HFF-Myc (cell line): ENCODE measurements around the gene RRM2.

Experiments
- DNase-seq: peaks from one replicate; pipeline ENCODE4 v3.0.0-alpha.2; 2011; ENCODE audit warnings: low read depth; ENCODE audit errors: extremely low read depth
- H3K4me3 ChIP-seq: replicated peaks from 2 replicates; pipeline ENCODE4 v1.5.1; 2011; ENCODE audit warnings: low read depth, mild to moderate bottlenecking, control low read depth, low read length
- CTCF ChIP-seq: IDR thresholded peaks from 2 replicates; pipeline ENCODE4 v1.5.1; 2012; ENCODE audit warnings: mild to moderate bottlenecking, low read depth, low read length, control low read depth; ENCODE audit errors: missing control alignments

The RRM2 gene

GRCh38 chr2:10129490-10129889 lies 7.0 kb downstream of the RRM2 start:
- no peak overlapping the region for H3K4me3 ChIP-seq
- no peak for TF ChIP-seq CTCF
- no peak for DNase-seq

- DNase-seq, result no peak
- no peak overlapping the region for H3K4me3 ChIP-seq
- no peak for TF ChIP-seq CTCF
These were observed 9.6 kb downstream of the RRM2 start for GRCh38 chr2:10132043-10132575.

- no peak for TF ChIP-seq CTCF
- no peak overlapping the region for H3K4me3 ChIP-seq
- DNase-seq, result no peak
These were observed 10.1 kb downstream of the RRM2 start for GRCh38 chr2:10132596-10132995.

DNA sequence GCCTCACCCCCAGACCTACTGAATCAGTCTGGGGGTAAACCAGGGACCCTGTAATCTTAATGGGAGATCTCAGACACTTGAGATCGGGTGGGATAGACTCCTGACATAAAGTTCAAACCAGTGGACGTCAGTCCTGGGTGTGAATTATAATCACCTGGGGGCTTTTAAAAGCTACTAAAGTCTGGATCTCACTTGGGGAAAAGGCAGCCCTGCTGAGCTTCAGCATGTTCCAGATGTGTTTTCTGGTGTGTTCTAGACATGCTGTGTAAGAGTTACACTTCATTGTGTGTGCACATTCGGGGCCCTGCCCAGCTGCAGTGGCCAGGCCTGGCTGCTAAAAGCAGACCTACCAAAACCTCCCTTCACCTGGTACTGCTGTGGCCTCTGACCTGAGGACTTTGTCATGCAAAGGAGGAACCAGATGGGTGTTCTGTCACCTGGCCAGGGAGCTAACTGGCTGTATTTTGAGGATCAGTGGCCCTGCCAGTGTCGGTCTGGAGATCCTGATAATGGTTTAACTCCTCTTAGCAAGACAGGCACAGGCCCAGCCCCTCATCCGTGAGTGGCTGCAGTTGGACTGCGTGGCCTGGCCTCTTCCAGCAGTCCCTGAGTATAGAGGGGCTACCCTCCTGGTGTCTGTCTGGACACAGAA lies 10.6 kb downstream of the RRM2 start:
- H3K4me3 ChIP-seq, result no peak overlapping the region
- no peak for TF ChIP-seq CTCF
- DNase-seq, result no peak

DNA sequence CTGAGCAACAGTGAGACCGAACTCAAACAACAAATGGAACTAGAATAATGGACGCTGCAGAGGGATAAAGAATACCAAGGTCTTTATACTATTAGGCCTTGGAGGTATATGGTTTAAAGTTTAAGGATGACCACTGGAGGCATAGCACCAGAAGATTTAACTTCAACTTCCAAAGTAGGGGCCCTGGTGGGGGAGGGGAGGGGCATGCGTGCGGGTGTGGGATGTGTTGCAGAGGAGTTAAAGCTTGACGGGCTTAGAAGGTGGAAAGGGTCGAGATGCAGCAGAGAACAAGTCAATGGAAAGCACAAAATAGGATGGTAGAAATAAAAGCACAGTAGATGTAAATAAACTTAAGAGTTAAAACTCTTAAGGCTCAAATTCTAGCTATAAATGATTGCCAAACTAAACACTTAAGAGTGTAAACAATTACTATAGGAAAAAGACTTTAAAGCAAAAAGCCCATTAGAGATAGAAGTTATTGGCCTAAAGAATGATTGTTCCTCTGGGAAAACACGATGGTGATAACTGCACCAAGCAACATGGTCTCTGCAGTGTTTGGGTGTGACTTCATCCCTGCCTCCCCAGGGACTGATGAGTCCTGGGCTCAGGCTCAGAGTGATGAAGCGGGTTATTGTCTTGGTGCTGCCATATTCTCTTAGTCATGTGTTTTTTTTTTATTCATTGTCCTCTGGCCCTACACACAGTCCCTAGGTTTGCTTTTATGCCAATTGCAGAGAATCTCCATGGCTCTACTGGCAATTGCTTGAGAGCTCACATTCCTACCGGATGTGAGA lies 13.0 kb downstream of the RRM2 start:
- TF ChIP-seq CTCF, result no peak
- no peak for DNase-seq
- H3K4me3 ChIP-seq, result no peak overlapping the region

GRCh38 chr2:10136101-10136934 lies 13.8 kb downstream of the RRM2 start:
- no peak for TF ChIP-seq CTCF
- no peak for DNase-seq

More at GRCh38 chr2:10136101-10136934, 13.8 kb downstream of the RRM2 start:
- no peak overlapping the region for H3K4me3 ChIP-seq
